GM23338 (cell line): ENCODE results near the gene IMPG1.

Experiments
- CREB1 ChIP-seq: fragments of 250-450 bp; sonication (Bioruptor Pico); IDR thresholded peaks from 2 replicates; pipeline ENCODE4 v1.5.0; 2020; ENCODE audit warnings: low read depth, mild to moderate bottlenecking, moderate library complexity
- CTCF ChIP-seq, 2 experiments: fragments of 200-600 bp in 1 of 2; sonication (generic) in 1 of 2; conservative IDR thresholded peaks; 2 replicates each; pipeline versions ENCODE4 v1.5.1 to v1.6.1; 2016 to 2017; ENCODE audit warnings: antibody characterized with exemption in 2 of 2, low read depth in 2 of 2, mild to moderate bottlenecking in 2 of 2, moderate library complexity in 1 of 2
- ETS1 ChIP-seq: IDR thresholded peaks from 2 replicates; pipeline ENCODE4 v1.6.1; 2016; ENCODE audit warnings: antibody characterized with exemption
- EZH2 ChIP-seq: fragments of 200-600 bp; sonication (generic); IDR thresholded peaks from one replicate; pipeline ENCODE4 v1.8.0; 2017; ENCODE audit warnings: antibody characterized with exemption, mild to moderate bottlenecking, low read depth; ENCODE audit not compliant: unreplicated experiment
- EZH2phosphoT487 ChIP-seq: fragments of 200-600 bp; sonication (generic); IDR thresholded peaks from one replicate; pipeline ENCODE4 v1.8.1; 2018; ENCODE audit warnings: antibody characterized with exemption; ENCODE audit not compliant: unreplicated experiment
- JUNB ChIP-seq: IDR thresholded peaks from one replicate; pipeline ENCODE4 v1.6.1; 2016; ENCODE audit warnings: antibody characterized with exemption; ENCODE audit not compliant: unreplicated experiment
- NANOG ChIP-seq: IDR thresholded peaks from 2 replicates; pipeline ENCODE4 v1.6.1; 2016; ENCODE audit warnings: antibody characterized with exemption, borderline replicate concordance
- POLR2AphosphoS5 ChIP-seq: IDR thresholded peaks from 2 replicates; pipeline ENCODE4 v1.6.1; 2016; ENCODE audit warnings: antibody characterized with exemption, low read depth
- REST ChIP-seq: IDR thresholded peaks from one replicate; pipeline ENCODE4 v1.6.1; 2018; ENCODE audit warnings: antibody characterized with exemption; ENCODE audit not compliant: unreplicated experiment
- STAT1 ChIP-seq: IDR thresholded peaks from one replicate; pipeline ENCODE4 v1.6.1; 2016; ENCODE audit warnings: antibody characterized with exemption; ENCODE audit not compliant: unreplicated experiment
- ZNF114 ChIP-seq: fragments of 250-450 bp; sonication (Bioruptor Pico); IDR thresholded peaks from 2 replicates; pipeline ENCODE4 v1.5.0; 2020; ENCODE audit warnings: mild to moderate bottlenecking, moderate library complexity
- ZNF331 ChIP-seq: fragments of 250-450 bp; sonication (Bioruptor Pico); IDR thresholded peaks from 2 replicates; pipeline ENCODE4 v1.5.0; 2020; ENCODE audit warnings: low read depth, mild to moderate bottlenecking, moderate library complexity
- ZNF462 ChIP-seq: fragments of 250-450 bp; sonication (Bioruptor Pico); IDR thresholded peaks from 2 replicates; pipeline ENCODE4 v1.5.0; 2020; ENCODE audit warnings: mild to moderate bottlenecking, moderate library complexity

GRCh38 chr6:75963569-75963968, 108.9 kb downstream of the IMPG1 start:
- TF ChIP-seq CTCF (conservative IDR thresholded peaks at IDR 0.05; ENCODE audit: low read depth in 2 of 2) (no peak), CREB1 (CRISPR knock-in tag) (no peak), EZH2 (no peak), POLR2AphosphoS5 (no peak), EZH2phosphoT487 (no peak), ETS1 (no peak), REST (no peak), ZNF331 (CRISPR knock-in tag) (no peak), JUNB (no peak), ZNF462 (CRISPR knock-in tag) (no peak), NANOG (no peak), STAT1 (no peak), ZNF114 (CRISPR knock-in tag) (no peak)
